GM18520 (cell line): ENCODE data around the gene NEGR1.

Experiments
- ATAC-seq: cut with Tn5 transposase; IDR thresholded peaks from one replicate; pipeline ENCODE4 v1.9.1; 2021; ENCODE audit not compliant: unreplicated experiment

The NEGR1 gene

DNA sequence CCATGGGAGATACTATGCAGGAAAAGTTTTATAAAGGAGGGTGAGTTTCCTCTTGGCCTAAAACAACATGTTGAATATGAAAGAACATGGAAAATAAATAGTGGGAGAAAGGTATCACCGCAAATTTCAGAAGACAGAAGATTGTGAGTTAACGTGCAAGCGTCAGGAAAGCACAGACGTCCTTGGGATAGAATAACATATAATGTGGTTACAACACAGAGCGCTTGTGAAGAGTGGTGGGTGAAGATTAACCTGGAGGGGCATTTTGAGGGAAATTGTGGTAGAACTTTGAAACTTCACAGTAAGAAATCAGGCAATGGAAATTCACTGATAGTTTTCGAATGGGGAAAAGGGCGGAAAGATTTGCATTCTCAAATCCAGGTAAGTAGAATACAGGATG is 47.3 kb downstream of the NEGR1 start:
- no peak for ATAC-seq

DNA sequence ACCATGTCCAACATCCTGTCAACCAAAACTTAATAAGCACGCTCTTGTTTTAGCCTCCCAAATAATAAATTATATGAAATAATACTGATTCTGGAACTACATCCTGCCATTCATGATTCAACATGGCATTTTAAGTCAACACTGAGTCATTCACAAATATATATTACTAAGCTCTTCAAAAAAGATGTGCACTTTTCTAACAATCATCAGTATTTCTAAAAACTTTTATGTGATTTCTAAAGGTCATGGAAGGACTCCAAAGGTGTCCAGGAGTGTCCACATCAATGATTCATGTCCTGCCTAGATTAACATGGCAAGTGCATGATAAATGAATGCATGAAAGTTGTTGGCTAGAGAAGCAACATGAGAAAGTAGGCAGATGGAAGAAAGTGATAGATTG is 51.6 kb downstream of the NEGR1 start:
- no peak for ATAC-seq

DNA sequence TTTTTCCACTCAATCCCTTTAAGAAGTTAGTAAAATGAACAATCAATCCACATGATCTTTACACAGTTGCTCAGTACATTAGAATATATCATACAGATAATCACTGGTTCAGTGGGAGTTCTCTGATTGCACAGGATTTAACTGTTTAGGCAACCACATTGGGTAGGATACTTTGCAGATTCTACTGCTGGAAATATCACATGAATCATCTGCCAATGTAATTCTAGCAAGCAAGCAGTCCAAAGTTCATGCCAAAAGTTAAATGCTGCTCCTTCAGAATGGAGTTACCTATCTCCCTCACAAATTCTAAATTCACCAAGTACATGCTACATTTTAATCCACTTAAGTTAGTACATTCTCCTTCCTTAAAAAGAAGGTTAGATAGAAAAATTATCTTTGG is 52.4 kb downstream of the NEGR1 start:
- ATAC-seq, result no peak

GRCh38 chr1:72227667-72228066 is 54.7 kb downstream of the NEGR1 start:
- ATAC-seq, result no peak

DNA sequence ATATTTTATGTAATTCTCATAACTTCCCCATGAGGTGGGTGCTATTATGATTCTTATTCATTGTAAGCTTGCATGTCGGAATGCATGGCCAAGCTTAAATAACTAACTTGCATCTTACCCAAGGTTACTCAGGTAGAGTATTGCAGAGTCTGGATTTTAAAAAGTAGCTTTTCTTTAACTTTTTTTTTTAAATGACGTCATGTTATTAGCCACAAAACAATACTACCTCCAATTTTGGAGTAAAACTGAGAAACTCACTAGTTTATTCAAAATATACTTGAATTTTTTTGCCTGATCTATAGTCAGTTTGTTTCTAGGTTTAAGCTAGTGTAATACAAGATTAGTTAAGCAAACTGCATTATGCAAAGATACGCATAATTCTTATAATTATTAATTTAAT is 57.8 kb downstream of the NEGR1 start:
- ATAC-seq, result no peak

- no peak for ATAC-seq
Measured at GRCh38 chr1:72221811-72222210, 60.5 kb downstream of the NEGR1 start.

GRCh38 chr1:72218141-72218739 is 64.1 kb downstream of the NEGR1 start:
- no peak for ATAC-seq

- no peak for ATAC-seq
Measured at GRCh38 chr1:72207059-72207458, 75.3 kb downstream of the NEGR1 start.

GRCh38 chr1:72202761-72203160 is 79.6 kb downstream of the NEGR1 start:
- no peak for ATAC-seq

DNA sequence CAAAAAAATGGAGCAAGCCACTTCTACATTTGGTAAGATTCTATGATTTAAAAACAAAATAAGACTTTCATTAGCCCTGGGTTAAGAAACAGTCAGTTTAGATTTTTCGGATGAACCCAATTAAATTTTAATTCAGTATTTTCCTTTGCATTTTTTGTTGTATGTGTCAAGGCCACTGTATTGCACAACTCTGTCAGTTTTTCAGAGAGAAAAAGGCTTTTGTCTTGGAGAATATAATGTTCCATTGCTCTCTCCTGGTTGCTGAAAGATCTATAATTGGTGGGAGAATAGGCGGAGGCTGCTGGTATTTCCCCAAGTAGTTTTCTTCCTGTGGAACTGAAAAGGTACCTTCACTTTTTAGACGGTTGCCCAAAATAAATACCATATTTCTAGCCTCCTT is 84.6 kb downstream of the NEGR1 start:
- ATAC-seq, result no peak

GRCh38 chr1:72186733-72187307 is 95.5 kb downstream of the NEGR1 start:
- no peak for ATAC-seq

DNA sequence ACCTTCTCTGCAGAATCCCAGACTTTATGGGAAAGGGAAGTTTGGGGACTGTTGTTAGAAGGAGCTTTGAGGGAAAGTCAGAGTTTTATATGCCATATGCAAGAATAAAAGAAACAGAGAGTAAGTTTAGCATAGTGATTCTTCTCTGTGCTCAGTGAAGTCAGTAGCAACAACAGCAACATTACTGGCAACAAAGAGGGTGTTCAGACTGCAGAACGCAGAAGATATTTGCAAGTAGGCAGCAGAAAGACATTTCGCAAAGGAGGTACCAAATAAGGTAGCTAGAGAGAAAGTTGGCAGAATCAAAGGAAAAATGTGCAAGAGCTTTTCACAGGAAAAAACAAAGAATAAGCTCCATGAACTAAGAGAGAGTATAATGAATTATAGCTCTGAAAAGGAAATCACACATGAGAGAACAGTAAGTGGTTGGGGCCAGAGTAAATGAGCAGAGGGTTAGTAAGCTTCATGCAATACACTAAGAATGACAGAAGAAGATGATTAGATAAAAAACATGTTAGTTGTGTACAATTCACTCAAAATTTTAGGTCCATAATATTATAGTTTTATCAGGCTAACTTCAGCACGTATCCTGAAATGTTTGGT is 98.1 kb downstream of the NEGR1 start:
- ATAC-seq, result no peak

DNA sequence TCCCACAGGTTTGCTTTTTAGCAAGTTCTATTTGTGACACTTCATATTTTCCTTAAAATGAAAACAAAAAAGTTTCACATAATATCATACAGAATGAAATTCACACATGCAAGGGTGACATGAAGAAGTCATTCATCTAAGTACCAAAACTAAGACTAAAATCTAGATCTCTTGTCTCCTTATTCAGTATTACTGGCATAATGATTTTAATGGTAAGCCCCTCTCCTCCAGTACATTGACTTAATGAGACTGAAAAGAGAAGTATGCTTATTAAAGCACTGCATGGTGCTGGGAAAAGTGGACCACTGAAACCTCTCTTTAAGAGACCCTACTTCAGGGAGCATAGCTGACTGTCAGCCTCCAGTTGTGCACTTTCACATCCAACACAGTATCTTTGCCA is 99.5 kb downstream of the NEGR1 start:
- ATAC-seq, result no peak

DNA sequence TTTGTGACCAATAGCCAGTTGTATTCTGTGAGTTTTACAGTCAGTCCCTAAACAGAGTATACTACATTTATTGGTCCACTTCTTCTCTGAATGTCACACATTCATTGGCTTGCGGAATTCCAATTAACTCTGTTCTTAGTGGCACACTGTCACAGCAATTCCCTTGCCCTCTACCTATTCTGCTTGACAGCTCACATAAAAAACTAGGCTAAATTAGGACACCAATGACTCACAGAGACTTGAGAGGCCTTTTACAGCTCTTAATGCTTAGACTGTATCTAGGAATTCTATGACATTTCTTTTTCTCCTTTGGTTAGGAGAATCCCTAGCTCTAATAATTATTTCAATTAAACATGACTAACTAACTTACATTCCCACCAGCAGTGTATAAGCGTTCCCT is 104.1 kb downstream of the NEGR1 start:
- ATAC-seq, result no peak

GRCh38 chr1:72177711-72178110 is 104.6 kb downstream of the NEGR1 start:
- no peak for ATAC-seq

- ATAC-seq, result no peak
Measured at GRCh38 chr1:72170246-72170645, 112.1 kb downstream of the NEGR1 start.

DNA sequence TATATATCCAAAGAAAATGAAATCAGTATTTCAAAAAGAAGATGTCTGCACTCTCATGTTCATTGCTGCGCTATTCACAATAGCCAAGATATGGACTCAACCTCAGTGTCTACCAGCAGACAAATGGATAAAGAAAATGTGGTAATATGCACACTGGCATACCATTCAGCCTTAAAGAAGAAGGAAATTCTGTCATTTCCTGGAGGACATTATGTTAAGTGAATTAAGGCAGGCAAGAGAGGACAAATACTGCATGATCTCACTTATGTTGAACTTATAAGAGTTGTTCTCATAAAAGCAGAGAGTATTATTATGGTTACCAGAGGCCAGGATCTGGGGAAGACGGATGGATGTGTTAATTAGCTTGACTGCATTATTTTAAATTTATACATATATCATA is 115.9 kb downstream of the NEGR1 start:
- ATAC-seq, result no peak

GRCh38 chr1:72150508-72150907 is 131.8 kb downstream of the NEGR1 start:
- no peak for ATAC-seq

GRCh38 chr1:72141875-72142274 is 140.5 kb downstream of the NEGR1 start:
- no peak for ATAC-seq

GRCh38 chr1:72140222-72140621 is 142.1 kb downstream of the NEGR1 start:
- ATAC-seq, result no peak

DNA sequence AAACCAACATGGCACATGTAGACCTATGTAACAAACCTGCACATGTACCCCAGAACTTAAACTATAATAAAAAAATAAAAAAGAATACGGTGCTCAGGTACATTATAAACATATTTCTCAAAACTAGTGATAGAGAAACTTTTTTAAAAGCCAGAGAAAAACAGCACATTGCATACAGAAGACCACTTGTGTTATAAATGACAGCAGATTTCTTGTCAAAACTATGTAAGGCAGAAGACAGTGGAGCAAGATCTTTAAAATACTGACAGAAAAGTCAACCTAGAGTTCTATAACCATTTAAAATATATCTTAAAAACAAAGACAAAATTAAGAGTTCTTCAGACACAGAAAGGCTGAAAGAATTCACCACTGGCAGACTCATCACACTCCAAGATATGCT is 144.7 kb downstream of the NEGR1 start:
- ATAC-seq, result no peak

DNA sequence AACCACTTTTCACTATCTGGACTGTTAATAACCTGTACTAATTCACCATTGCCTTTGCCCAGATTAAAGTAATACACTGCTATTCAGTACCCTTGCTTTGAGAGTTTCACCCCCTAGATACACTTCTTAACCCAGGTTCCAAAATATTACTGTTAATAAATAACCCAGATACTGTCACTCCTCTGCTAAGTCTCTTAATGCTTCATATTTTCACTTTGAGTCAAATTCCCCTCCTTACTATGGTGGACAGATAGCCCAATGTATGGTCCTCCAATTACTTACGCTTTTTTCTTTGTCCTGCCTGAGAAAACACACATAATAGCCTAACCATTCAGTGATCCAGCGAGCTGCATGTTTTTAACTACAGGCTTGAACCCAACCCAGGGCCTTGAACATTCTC is 152.5 kb downstream of the NEGR1 start:
- no peak for ATAC-seq
